ENCODE results near the gene PCBP1. TPM values are rescaled to one million over a fixed set of nuclear protein-coding genes. Genes with fewer than 3 reads are reported as not detected.
A peak's percentile ranks its signal among the peaks of the same experiment; 100 is the strongest.
"Not testable (repeated sequence)": the region's sequence is repeated elsewhere in the genome, so short reads cannot be mapped to it uniquely, and the experiment has no call there.

PCBP1 gene
- 284 TPM for total RNA-seq

DNA sequence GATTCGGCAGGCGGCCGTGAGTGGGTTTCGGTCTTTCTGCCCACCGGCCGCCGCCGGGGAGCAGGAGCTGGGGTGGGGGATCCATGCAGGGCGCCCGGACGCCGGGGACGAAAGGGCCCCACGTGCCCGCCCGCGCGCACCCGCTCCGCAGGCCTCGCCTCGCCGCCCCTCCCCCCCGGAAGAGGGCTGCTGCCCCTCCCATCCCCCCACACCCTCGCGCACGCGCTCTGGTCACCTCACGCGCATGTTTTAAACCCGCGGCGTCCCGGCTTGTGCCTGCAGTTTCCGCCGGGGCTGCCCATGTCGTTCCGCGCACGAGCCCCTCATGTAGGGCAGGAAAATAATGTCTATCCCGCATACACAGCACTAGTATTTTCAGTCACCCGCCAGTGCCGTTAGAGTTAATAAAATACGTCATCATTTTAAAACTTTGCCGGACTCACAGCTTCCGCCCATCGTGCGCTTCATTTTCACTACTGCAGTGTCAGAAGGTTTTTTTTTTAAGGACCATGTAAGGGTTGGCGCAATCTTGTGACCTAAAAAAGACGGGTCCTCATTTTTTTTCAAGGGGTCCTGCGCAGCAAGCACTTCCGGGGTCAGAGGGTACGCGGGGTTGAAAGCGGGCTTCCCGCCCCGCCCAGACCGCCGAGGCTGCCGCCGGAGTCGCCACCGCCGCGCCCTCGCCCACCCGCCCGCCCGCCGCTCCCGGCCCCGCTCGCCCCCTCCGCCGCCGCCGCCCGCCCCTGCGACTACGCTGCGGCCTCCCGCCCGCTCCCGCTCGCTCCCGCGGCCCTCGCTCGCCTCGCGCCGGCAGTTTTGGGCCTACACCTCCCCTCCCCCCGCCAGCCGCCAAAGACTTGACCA lies at the start of gene PCBP1:
TSS of gene PCBP1 (plus strand) at position 640 of the 864 bp plus-strand sequence. CDS start 267 bp downstream, outside the sequence.
- peak; percentile 98 for DNase-seq (ENCODE audit: low spot score)

- no peak for DNase-seq (ENCODE audit: low spot score)
These were observed 47.9 kb upstream of the PCBP1 start for GRCh38 chr2:70039366-70039765.

DNA sequence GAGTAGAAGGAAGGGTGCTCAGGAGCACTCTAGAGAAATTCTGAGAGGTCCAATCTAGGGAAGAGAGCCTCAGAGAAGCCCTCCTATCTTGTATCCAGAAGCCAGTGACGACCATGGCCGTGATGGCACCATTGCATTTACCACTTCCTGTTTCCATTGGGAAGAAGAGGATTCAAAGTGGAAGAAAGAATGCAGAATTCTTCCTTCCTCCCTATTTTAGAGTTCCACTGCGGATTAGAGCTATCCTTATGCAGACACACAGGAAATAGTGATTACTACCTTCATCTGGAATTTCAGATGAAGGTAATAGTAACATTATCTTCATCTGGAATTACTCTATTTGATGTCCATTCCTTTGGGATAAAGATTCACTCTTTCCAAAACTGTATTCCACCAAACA lies 45.6 kb upstream of the PCBP1 start:
- no peak for DNase-seq (ENCODE audit: low spot score)

GRCh38 chr2:70042246-70042645 lies 45.0 kb upstream of the PCBP1 start:
- no peak for DNase-seq (ENCODE audit: low spot score)

DNA sequence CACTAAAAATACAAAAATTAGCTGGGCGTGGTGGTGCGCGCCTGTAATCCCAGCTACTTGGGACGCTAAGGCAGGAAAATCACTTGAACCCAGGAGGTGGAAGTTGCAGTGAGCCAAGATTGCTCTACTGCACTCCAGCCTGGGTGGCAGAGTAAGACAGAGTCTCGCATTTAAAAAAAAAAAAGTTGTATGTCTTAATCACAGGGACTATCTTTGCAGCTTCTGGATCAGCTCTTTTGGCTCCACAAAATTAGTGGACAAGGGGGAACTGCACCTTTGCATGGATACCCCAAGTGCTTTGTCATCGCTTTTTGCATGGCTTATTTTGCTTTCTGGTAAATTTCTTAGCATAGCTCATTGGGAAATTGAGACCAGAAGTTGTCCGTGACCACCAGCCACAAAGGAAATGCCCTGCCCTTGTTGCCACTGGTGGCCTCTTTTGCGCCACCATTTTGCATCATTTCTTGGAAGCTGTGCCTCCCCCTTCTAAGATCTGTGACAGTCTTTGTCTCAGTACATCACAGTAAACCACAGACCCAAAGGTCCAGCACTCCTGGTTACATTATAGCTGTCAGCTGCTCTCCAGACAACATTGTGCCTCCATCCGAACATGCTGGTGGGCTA lies 43.9 kb upstream of the PCBP1 start:
- no peak for DNase-seq (ENCODE audit: low spot score)

DNA sequence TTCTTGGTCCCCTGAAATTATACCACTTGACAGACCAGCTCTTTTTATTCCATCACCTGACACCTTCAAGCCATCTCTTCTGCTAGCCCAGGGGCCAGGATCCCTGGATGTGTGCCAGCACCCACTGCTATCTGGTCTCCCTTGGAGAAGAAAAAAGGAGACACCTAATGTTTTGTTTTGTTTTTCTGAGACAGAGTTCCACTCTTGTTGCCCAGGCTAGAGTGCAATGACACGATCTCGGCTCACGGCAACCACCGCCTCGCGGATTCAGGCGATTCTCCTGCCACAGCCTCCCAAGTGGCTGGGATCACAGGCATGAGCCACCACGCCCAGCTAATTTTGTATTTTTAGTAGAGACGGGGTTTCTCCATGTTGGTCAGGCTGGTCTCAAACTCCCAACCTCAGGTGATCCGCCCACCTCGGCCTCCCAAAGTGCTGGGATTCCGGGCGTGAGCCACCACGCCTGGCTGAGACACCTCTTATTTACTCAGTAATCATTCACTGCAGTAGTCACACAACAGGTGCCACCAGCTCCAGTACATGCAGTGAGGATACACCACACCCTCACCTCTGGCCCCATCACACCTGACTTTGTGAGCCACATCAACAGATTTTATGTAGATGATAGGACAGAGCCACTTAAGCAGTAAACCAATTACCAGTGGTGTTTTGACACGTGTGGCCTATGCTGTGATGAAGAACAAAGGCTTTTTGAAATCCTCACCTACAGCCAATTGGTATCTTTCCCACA lies 42.8 kb upstream of the PCBP1 start:
- no peak for DNase-seq (ENCODE audit: low spot score)

GRCh38 chr2:70045405-70045804 lies 41.9 kb upstream of the PCBP1 start:
- DNase-seq (ENCODE audit: low spot score) = no peak

DNA sequence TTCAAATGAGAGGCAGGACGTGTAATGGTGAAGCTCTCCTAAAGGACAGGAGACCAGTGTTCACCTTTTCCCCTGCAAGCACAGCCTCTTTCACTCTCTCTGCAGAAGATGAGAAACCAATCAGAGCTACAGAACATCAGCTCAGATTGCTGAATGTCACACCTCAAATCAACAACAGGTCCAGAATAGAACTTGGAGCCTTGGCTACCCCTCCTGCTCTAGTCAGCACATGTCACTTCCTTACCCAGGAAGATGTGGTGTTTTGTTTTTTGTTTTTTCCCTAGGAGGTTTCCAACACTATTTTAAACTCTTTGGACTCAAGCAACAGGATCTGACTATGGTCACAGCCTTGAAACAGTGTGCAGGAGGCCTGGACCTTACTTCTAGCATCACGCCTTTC lies 41.3 kb upstream of the PCBP1 start:
- DNase-seq (ENCODE audit: low spot score) = no peak

GRCh38 chr2:70046534-70046933 lies 40.7 kb upstream of the PCBP1 start:
- DNase-seq (ENCODE audit: low spot score) = no peak

- no peak for DNase-seq (ENCODE audit: low spot score)
These were observed 39.8 kb upstream of the PCBP1 start for GRCh38 chr2:70047451-70047850.

DNA sequence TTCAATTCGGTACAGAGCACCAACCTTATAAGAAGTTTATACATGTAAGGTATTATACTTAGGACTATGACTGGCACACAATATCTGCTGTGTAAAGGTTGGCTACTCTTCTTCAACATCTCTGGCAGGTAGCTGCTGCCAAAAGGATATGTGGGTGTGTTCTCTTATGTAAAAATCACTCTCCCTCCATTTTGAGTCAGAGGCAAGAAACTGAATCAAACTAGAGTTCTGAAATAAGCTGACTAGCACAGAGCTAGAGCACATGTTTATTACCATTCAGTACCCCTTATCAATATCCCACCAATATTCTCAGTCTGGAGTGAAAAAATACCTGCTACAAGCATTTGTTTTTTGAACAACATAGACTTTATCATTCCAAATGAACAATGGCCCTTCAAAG lies 38.0 kb upstream of the PCBP1 start:
- no peak for DNase-seq (ENCODE audit: low spot score)

GRCh38 chr2:70050631-70051425 lies 36.4 kb upstream of the PCBP1 start:
- no peak for DNase-seq (ENCODE audit: low spot score)

GRCh38 chr2:70055259-70055658 lies 32.0 kb upstream of the PCBP1 start:
- not testable (repeated sequence) for DNase-seq (ENCODE audit: low spot score)

GRCh38 chr2:70061317-70061716 lies 26.0 kb upstream of the PCBP1 start:
- DNase-seq (ENCODE audit: low spot score) = no peak

DNA sequence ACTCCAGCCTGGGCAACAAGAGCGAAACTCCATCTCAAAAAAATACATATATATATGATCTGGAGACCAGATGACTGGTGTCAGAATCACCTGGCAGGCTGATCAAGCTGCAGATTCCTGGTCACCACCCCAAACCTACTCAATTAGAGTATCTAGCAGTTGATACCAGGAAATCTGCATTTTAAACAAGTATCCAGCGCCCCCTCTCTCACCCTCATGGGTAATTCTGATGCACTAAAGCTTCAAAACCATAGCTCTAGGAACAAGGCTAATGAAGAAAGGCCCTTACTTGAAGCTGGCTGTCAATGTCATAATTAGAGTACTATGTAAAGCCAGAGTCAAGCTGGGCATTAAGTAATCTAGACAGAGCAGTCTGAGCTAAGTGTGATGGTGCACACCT lies 25.0 kb upstream of the PCBP1 start:
- DNase-seq (ENCODE audit: low spot score) = no peak

DNA sequence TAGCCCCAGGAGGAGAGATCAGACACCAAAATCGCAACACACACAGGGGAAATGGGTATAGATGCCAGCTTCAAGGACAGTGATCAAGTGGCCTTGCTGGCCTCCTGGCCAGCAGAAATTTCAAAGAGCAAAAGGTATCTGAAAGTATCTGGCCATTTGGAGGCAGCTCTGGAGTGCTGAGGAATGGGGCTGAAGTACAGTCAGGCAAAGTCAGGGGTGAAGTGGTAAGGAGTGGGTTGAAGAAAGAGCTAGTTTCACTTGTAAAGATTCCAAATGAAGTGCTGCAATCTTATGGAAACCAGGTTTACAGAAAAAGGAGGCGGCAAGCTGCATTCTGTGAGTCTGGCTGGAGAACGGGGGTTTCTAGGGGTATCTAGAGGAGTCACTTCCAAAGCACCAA lies 19.2 kb upstream of the PCBP1 start:
- no peak for DNase-seq (ENCODE audit: low spot score)

- no peak for DNase-seq (ENCODE audit: low spot score)
These were observed 18.2 kb upstream of the PCBP1 start for GRCh38 chr2:70069049-70069448.

- DNase-seq (ENCODE audit: low spot score) = peak; percentile 78
These were observed 16.6 kb upstream of the PCBP1 start for GRCh38 chr2:70070542-70071268.

DNA sequence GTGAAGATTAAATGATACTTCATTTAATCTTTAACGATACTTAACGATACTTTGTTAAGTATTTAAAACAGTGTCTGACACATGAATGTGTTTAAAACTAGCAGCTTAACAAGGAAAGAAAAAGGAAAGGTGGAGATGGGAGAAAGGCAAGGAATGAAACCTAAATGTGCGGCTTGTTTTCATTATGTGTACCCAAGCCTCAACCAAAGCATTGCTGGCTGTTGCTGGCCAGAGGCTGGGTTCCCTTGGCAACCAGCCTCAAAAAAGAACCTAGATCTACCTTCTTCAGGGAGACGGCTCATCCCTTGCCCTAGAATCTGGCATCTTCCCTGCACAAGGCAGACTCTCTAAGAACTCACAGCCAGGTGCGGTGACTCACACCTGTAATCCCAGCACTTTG lies 13.8 kb upstream of the PCBP1 start:
- no peak for DNase-seq (ENCODE audit: low spot score)

GRCh38 chr2:70078384-70078783 lies 8.9 kb upstream of the PCBP1 start:
- no peak for DNase-seq (ENCODE audit: low spot score)

GRCh38 chr2:70080610-70081200 lies 6.6 kb upstream of the PCBP1 start:
- no peak for DNase-seq (ENCODE audit: low spot score)
